OCI-M1 (cell line): ENCODE results near the gene TRIM2.
"Not testable (repeated sequence)": the region's sequence is repeated elsewhere in the genome, so short reads cannot be mapped to it uniquely, and the experiment has no call there.

ENCODE experiments used
- DNase-seq: peaks from one replicate; lab custom pipeline; 2025; lab: John Stamatoyannopoulos, UW

Gene TRIM2

DNA sequence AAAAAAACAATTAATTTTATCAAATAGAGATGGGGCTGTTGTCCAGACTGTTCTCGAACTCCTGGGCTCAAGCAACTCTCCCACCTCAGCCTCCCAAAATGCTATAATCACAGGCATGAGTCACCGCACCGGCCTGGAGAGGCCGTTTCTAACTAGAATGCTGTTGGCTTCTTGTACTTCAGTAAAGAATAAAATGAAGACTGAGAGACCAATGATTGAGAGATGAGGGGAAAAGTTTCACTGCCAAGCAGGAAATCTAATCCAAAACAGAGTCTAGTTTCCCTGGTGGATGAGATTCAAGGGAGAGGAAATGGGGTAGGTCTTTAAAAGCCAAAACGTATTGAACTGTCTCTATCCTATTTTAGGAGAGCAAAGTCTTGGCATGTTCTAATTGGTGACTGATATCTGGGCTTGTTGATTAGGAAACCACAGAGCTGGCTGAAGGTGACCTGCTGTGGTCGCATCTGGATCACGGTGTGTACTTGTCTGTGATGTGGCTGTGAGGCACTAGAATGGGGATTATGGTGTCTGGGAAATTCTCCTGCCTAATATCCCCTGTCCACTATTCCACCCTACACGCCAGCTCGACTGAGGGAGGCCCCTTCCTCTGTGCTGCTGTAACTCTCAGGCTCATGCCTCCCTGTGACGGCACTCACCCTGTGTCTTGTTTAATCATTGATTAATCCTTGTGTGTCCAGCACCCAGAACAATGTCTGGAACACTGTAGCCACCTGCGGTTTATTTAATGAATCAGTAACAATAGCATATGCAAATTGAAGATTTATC lies 15.0 kb upstream of the TRIM2 start:
- peak; percentile 64 for DNase-seq

DNA sequence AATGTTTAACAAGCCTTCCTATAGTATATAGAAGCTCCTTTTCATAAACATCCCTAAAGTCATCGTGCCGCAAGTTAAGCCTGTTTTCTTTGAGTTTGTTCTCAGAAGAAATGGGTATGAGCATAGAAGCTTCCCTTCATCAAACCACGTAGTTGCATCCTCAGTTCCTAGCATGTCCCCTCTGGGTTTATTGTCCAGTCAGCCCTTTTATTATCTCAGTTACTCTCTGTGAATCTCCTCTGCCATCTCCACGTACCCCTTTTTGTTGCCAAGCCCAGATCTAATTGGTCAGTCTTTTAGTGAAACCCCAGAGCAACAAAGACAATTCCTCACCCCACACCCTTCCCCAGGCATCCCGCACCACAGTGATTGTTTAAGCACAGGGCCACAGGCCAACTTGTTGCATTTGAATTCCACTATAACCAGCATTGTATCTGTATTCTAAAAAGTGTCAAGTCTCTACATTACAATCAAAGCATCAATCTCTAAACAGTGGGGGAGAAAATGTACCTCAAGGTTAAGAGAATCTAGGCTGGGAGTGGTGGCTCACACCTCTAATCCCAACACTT lies 12.4 kb upstream of the TRIM2 start:
- DNase-seq: no peak

DNA sequence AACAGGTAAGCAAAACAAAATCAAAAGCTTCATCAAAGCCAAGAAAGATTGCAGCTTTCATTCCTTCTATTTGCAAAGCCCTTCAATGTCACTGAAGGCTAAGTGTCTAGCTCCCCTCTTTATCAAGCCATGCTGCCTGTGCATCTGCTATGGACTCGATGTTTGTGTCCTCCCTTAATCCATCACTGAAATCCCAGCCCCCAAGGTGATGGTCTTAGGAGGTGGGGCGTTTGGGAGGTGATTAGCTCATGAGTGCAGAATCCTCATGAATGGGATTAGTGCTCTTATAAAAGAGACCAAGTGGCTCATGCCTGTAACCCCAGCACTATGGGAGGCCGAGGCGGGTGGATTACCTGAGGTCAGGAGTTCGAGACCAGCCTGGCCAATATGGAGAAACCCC lies 6.9 kb upstream of the TRIM2 start:
- no peak for DNase-seq

- DNase-seq: no peak
Measured at GRCh38 chr4:153198719-153199118, 5.5 kb upstream of the TRIM2 start.

DNA sequence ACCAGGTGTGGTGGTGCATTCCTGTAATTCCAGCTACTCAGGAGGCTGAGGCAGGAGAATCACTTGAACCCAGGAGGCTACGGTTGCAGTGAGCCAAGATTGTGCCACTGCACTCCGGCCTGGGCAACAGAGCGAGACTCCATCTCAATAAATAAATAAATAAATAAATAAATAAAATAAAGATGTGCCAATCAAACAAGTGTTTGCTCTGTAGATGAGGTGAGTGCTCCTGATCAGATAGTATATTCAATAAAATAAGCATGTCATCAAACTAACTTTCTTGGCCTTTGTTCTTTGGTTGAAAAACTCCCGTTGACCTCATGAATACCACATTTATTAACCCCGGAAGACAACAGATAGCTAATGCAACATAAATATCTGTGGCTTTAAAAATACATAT lies 497 bp upstream of the TRIM2 start:
- DNase-seq: not testable (repeated sequence)

- DNase-seq: no peak
Measured at GRCh38 chr4:153204728-153205648, 745 bp downstream of the TRIM2 start.

- no peak for DNase-seq
Measured at GRCh38 chr4:153205757-153206156, 1.5 kb downstream of the TRIM2 start.

DNA sequence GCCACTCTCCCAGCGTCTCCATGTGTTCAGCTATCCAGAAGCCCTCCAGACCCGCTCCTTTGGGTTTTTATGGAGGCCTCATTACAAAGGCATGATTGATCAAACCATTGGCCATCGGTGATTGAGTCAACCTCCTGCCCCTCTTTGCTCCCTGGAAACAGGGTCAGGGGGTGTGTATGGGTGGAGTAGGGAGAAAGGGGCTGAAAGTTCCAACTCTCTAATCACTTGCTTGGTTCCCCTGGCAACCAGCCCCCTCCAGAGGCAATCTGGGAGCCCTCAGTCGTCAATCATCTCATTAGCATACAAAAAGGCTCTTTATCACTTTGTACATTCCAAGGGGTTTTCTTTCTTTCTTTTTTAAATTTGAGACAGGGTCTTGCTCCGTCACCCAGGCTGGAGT lies 2.3 kb downstream of the TRIM2 start:
- DNase-seq: no peak

- peak; percentile 40 for DNase-seq
Measured at GRCh38 chr4:153207027-153207426, 2.8 kb downstream of the TRIM2 start.

DNA sequence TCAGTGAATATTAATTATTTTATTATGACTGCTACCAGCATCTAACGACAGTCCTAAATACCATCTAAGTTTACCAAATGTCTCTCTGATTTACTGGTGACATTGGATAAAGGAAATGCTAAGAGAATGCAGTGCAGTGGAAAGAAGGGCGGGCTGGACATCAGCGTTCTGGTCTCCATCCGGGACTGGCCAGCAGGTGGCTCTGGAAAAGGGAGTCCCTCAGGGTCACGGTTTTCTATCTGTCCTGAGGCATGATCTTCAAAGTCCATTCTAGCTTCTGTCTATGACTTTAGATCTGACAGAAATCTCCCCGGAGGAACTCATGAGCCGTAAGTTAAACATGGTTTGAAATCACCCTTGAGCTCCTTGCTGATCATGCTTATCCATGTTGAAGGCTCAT lies 3.3 kb downstream of the TRIM2 start:
- DNase-seq: peak; percentile 44

DNA sequence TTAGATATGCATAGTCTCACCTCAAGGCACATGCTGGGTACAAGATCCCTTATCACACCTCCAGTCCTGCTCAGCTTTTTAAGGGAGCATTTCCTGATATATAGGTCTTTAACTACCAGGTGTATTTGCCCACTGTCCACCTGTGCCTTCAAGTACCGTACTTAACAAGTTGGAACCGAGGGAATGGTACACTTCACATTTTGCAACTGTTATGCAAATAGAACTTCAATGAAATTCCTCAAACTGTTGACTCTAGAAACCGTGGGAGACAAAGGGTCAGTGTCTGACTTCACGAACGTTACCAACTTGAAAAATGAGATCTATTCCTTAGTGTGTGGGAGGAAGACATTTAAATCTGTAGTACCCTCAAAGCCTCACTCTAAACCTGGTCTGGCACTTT lies 5.2 kb downstream of the TRIM2 start:
- DNase-seq: no peak

- no peak for DNase-seq
Measured at GRCh38 chr4:153210727-153211126, 6.5 kb downstream of the TRIM2 start.

- peak; percentile 27 for DNase-seq
Measured at GRCh38 chr4:153211986-153212728, 7.9 kb downstream of the TRIM2 start.

- no peak for DNase-seq
Measured at GRCh38 chr4:153212736-153213135, 8.5 kb downstream of the TRIM2 start.

DNA sequence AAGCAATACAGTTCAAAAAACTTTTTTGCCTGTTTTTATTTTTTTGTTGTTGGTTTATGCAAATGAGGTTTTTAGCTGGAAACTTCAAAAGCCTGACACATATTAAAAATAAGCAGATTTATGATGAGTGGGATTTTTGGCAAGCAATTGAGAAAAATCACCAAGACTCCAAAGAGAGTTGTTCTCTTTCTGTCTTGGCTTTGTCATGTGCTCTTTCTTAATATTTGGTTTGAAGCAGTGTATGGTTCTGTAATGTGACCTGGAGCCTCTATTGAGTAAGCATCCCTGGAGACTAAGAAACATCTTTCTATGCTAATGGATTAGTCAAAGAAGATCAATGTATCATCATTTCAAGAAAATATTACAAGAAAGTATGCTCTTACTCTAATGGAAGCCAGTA lies 11.7 kb downstream of the TRIM2 start:
- DNase-seq: no peak

- DNase-seq: no peak
Measured at GRCh38 chr4:153216546-153216945, 12.3 kb downstream of the TRIM2 start.

DNA sequence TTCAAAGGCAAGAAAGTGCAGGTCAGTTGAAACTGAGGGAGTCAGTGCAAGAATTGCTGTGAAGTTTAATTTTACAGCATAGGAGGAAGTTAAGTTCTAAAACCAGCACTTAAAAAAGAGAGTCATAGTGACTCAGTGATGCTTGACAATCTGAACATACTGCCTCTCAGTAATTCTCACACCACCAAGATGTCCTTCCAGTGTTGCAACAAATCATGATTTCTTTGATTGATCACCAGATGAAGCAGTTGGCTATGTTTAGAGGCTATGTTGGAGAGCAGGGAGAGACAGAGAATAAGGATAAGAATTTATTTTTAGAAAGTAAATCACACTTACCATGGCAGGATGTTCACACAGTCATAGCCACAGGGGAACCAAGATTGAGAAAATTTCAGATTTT lies 13.2 kb downstream of the TRIM2 start:
- DNase-seq: no peak

DNA sequence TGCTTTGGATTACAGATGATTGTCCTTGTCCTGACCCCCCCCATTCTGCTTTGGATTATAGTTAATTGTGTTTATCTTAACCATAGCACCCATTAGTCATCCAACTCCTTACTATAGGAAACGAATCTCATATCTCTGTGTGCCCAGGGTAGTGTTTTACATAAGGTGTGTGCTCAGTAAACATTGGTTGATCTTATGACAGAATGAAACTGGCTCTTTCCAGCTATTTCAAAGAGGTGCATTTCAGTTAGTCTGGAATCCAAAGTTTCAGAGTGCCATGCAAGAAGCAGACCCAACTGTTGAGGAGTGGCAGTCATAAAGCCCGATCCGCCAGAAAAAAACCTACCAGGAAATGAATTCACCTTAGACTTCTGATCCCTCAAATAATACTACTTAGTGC lies 14.7 kb downstream of the TRIM2 start:
- DNase-seq: no peak

DNA sequence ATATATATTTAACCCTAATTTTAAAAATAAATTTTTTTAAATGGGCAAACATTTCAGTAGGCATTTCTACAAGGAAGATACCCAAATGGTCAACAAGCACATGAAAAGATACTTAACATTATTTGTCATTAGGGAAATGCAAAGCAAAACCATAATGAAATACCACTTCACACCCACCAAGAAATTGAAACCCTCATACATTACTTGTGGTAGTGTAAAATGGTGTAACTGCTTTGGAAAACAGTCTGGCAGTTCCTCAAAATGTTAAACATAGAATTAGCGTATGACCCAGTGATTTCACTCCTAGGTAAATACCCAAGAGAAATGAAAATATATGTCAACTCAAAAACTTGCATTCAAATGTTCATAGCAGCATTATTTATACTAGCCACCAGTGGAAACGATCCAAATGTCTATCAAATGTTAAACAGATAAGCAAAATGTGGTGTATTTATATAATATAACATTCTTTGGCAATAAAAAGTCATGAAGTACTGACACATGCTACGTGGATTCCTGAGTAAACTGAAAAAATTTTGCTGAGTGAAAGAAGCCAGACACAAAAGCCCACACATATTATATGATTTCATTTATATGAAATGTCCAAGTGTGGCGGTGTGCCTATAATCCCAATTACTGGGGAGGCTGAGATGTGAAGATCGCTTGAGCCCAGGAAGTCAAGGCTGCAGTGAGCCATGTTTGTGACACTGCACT lies 16.6 kb downstream of the TRIM2 start:
- DNase-seq: no peak

DNA sequence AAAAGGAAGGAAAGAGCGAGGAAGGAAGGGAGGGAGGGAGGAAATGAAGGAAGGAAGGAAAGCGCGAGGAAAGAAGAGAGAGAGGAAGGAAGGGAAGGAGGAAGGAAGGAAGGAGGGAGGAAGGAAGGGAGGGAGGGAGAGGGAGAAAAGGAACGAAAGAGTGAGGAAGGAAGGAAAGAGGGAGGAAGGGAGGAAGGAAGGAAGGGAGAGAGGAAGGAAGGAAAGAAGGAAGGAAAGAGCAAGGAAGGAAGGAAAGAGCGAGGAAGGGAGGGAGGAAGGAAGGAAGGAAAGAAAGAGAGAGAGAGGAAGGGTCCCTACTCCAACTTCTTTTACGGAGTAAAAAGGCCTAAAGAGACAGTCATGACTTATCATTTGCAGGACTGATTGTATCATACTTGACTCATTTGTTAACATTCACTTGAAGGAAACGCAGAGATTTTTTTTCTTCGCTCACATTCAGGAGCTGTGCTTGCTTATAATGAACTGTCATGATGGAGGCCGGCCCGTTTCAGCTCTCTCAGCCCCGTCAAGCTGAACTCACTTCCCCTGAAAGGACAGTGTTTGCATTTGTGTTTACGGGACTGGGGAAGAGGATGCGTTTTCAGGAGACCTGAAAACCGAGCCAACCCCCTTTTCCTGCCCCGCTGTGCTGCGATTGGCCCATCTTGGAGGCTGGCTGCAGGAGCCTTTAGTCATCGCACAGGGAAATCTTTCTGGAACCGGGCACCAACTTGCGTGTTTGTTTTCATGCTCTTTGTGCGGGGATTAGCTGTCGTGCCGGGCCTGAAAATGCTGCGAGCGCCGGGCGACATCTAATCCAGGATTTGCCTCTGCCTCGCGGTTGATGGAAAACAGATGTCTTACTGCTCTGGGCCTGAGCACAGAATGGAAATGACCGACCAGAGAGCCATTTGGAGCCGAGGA lies 17.8 kb downstream of the TRIM2 start:
- DNase-seq: no peak
